ENCODE data around the gene CWC27. TPM values are rescaled to one million over a fixed set of nuclear protein-coding genes. Genes with fewer than 3 reads are reported as not detected.
"Not testable (repeated sequence)": the region's sequence is repeated elsewhere in the genome, so short reads cannot be mapped to it uniquely, and the experiment has no call there.

The CWC27 gene
- total RNA-seq, 1 donor from 2014 or later = 28.9 TPM

DNA sequence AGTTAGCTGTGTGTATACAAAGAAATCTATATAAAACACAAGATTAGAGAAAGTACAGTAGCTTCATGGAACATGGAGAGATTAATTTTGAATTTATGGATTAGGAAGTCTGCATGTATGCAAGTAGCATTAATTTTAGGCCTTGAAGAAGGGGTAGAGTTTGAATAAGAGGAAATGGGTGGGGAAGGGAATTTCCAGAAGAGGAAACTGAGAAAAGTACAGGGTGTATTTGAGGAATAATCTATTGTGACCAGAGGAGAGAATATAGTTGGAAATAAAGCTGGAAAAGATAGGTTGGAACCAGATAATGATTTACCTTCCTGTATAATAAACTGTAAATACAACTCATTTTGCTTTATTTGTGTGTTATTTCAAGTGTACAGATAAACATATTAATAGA, 53.6 kb downstream of the CWC27 start:
- no peaks in the 10 kb centered on the region for H3K9me3 Mint-ChIP-seq
- CTCF ChIA-PET = no interaction called here
- no peaks in the 10 kb centered on the region for H3K27me3 Mint-ChIP-seq
- peaks cover 8% of the 10 kb centered on the region for H3K36me3 Mint-ChIP-seq (ENCODE audit: low read depth)
- POLR2A ChIA-PET = no interaction called here
- peak overlapping the region; percentile 12 for H3K4me3 Mint-ChIP-seq
- TF ChIP-seq, protein P1, sequence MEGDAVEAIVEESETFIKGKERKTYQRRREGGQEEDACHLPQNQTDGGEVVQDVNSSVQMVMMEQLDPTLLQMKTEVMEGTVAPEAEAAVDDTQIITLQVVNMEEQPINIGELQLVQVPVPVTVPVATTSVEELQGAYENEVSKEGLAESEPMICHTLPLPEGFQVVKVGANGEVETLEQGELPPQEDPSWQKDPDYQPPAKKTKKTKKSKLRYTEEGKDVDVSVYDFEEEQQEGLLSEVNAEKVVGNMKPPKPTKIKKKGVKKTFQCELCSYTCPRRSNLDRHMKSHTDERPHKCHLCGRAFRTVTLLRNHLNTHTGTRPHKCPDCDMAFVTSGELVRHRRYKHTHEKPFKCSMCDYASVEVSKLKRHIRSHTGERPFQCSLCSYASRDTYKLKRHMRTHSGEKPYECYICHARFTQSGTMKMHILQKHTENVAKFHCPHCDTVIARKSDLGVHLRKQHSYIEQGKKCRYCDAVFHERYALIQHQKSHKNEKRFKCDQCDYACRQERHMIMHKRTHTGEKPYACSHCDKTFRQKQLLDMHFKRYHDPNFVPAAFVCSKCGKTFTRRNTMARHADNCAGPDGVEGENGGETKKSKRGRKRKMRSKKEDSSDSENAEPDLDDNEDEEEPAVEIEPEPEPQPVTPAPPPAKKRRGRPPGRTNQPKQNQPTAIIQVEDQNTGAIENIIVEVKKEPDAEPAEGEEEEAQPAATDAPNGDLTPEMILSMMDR (IDR thresholded peaks at IDR 0.05) = no peak
- intact Hi-C loops (cut with micrococcal nuclease) = no loop called here
- peaks cover 33% of the 10 kb centered on the region for H3K4me1 Mint-ChIP-seq
- H3K27ac Mint-ChIP-seq = peak overlapping the region; percentile 18
- ATAC-seq (ENCODE audit: low read depth) (no peak), DNase-seq (no peak)

DNA sequence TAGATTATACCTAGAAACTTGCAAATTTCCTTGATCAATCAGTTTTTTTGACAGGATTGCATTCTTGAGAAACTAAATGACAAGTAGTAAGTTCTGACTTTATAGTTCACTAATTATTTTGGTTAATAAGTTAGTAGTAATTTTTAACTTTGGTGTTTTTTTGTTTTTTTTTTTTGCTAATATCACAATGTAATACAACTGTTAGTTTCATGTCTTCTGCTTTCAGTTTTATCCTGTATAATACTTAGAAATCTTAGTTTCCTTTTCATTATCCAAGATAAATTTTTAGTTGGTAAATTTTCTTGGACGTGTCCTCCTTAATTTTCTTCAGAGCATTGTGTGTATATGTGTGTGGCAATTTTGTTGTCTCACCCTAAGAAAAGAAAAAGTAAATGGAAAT, 57.8 kb downstream of the CWC27 start:
- ChIA-PET CTCF (no interaction called here), POLR2A (no interaction called here)
- H3K9me3 Mint-ChIP-seq = no peaks in the 10 kb centered on the region
- peaks cover 26% of the 10 kb centered on the region for H3K4me1 Mint-ChIP-seq
- H3K27ac Mint-ChIP-seq = no peak overlapping the region
- ATAC-seq (ENCODE audit: low read depth) (no peak), DNase-seq (no peak)
- TF ChIP-seq, protein P1 (IDR thresholded peaks at IDR 0.05) = no peak
- peaks cover 9% of the 10 kb centered on the region for H3K36me3 Mint-ChIP-seq (ENCODE audit: low read depth)
- no peak overlapping the region for H3K4me3 Mint-ChIP-seq
- intact Hi-C loops (cut with micrococcal nuclease) = no loop called here
- no peaks in the 10 kb centered on the region for H3K27me3 Mint-ChIP-seq

DNA sequence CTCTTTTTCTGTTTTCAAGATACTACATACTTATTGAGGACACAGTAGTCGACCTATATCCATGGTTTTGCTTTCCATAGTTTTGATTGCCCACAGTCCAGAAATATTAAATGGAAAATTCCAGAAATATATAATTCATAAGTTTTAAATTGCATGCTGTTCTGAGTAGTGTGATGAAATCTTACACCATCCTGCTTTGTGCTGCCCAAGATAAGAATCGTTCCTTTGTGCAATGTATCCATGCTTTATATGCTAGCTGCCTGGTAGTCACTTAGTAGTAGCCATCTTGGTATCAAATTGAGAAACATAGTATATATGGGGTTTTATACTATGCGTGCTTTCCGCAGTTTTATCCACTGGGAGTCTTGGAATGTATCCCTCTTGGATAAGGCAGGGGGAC, 59.0 kb downstream of the CWC27 start:
- Mint-ChIP-seq H3K9me3 (no peaks in the 10 kb centered on the region), H3K36me3 (ENCODE audit: low read depth) (peaks cover 9% of the 10 kb centered on the region), H3K27ac (no peak overlapping the region), H3K4me3 (no peak overlapping the region), H3K27me3 (no peaks in the 10 kb centered on the region), H3K4me1 (peaks cover 16% of the 10 kb centered on the region)
- TF ChIP-seq, protein P1 (IDR thresholded peaks at IDR 0.05) = no peak
- ATAC-seq (ENCODE audit: low read depth) (no peak), DNase-seq (no peak)
- intact Hi-C loops (cut with micrococcal nuclease) = no loop called here
- ChIA-PET CTCF (no interaction called here), POLR2A (no interaction called here)

DNA sequence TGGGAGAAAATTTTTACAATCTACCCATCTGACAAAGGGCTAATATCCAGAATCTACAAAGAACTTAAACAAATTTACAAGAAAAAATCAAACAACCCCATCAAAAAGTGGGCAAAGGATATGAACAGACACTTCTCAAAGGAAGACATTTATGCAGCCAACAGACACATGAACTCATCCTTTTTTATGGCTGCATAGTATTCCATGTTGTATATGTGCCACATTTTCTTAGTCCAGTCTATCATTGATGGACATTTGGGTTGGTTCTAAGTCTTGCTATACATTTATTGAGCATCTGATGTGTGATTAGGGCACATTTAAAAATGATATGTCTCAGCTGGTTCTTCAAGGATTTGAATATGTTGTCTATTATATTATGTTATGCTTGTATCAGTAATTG, 61.9 kb downstream of the CWC27 start:
- H3K36me3 Mint-ChIP-seq (ENCODE audit: low read depth) = peaks cover 13% of the 10 kb centered on the region
- H3K4me1 Mint-ChIP-seq; DNase-seq; intact Hi-C loops (cut with micrococcal nuclease); CTCF ChIA-PET; H3K9me3 Mint-ChIP-seq; H3K4me3 Mint-ChIP-seq; H3K27ac Mint-ChIP-seq; ATAC-seq (ENCODE audit: low read depth); H3K27me3 Mint-ChIP-seq; POLR2A ChIA-PET: not testable (repeated sequence)

DNA sequence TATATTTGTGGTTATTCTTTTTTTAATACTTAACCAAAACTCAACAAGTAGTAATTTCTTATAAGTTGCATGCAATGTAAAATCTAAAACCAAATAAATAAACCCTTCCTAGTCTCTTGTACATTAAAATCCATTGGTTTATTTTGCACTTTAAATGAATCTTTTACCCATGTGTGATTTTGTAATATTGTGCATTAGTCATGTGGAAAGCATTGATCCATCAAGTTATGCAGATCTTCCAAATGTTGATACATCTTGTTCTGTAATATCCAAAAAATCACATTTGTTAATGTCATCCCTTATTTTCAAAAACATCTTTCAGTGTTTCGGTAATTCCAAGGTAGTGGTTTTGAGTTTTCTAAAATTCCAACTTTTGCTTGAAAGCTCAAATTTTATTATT, 63.3 kb downstream of the CWC27 start:
- H3K36me3 Mint-ChIP-seq (ENCODE audit: low read depth) = peaks cover 13% of the 10 kb centered on the region
- intact Hi-C loops (cut with micrococcal nuclease) = no loop called here
- no peaks in the 10 kb centered on the region for H3K27me3 Mint-ChIP-seq
- no peak overlapping the region for H3K27ac Mint-ChIP-seq
- H3K9me3 Mint-ChIP-seq = no peaks in the 10 kb centered on the region
- POLR2A ChIA-PET = no interaction called here
- TF ChIP-seq, protein P1 (IDR thresholded peaks at IDR 0.05) = no peak
- no peaks in the 10 kb centered on the region for H3K4me1 Mint-ChIP-seq
- H3K4me3 Mint-ChIP-seq = no peak overlapping the region
- no peak for DNase-seq
- CTCF ChIA-PET = no interaction called here
- ATAC-seq (ENCODE audit: low read depth) = no peak

DNA sequence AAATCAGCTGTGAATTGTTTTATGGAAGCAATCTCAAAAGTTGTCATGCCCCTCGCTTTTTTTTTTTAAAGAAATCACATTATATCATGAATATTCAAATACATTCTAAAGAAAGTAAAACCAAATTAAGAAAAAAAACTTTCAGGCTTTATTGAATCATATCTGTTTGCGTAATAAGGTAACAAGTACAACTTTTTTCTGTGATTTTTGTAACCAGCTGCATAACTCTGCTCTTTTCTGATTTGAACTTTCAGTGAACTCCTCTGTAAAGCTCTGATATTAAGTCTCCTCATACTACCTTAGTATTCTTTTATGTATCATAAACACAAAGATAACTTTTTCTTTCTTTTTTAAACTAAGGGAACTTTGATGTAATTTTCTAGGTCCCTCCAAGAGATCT, 65.3 kb downstream of the CWC27 start:
- Mint-ChIP-seq H3K27ac (no peak overlapping the region), H3K4me3 (no peak overlapping the region), H3K27me3 (no peaks in the 10 kb centered on the region), H3K9me3 (no peaks in the 10 kb centered on the region), H3K4me1 (no peaks in the 10 kb centered on the region), H3K36me3 (ENCODE audit: low read depth) (peaks cover 19% of the 10 kb centered on the region)
- intact Hi-C loops (cut with micrococcal nuclease) = no loop called here
- ATAC-seq (ENCODE audit: low read depth) (no peak), DNase-seq (no peak)
- ChIA-PET POLR2A (no interaction called here), CTCF (no interaction called here)
- TF ChIP-seq, protein P1 (IDR thresholded peaks at IDR 0.05) = no peak

All from activated B cell treated with CpG ODN at 0.5 μM for 24 hours (primary cell).